CD8-positive, alpha-beta memory T cell (primary cell): ENCODE data around the gene RAD51B. TPM values are rescaled to one million over a fixed set of nuclear protein-coding genes. Genes with fewer than 3 reads are reported as not detected.

Experiments used
- CTCF ChIA-PET: fragments of 350-600 bp; sonication (Branson Sonifier 250); formaldehyde crosslinking; loops from one replicate; lab custom pipeline; 2021; ENCODE audit warnings: antibody characterized with exemption; lab: Charles Lee
- POLR2A ChIA-PET: fragments of 350-600 bp; sonication (Branson Sonifier 250); formaldehyde crosslinking; loops from one replicate; lab custom pipeline; 2021; ENCODE audit warnings: antibody characterized with exemption; lab: Charles Lee
- DNase-seq, 5 donors: peaks; one replicate each; pipeline versions ENCODE4 v3.0.0 to v3.0.0-alpha.2; 2020 to 2022; ENCODE audit warnings: mixed read lengths in 1 of 5
- H3K27ac ChIP-seq: one replicate; pipeline ENCODE4 v1.7.0; 2013; ENCODE audit warnings: low read depth, mild to moderate bottlenecking, low read length, moderate library complexity
- H3K27me3 ChIP-seq: 2 replicates; pipeline ENCODE4 v1.7.0; 2013; ENCODE audit warnings: low read length, mild to moderate bottlenecking; ENCODE audit not compliant: insufficient read depth, poor library complexity, severe bottlenecking
- H3K36me3 ChIP-seq: 2 replicates; pipeline ENCODE4 v1.7.0; 2013; ENCODE audit warnings: mild to moderate bottlenecking, low read length, moderate library complexity; ENCODE audit not compliant: insufficient read depth
- H3K4me1 ChIP-seq: 2 replicates; pipeline ENCODE4 v1.7.0; 2013; ENCODE audit warnings: mild to moderate bottlenecking, low read length, moderate library complexity; ENCODE audit not compliant: insufficient read depth
- H3K4me3 ChIP-seq: 2 replicates; pipeline ENCODE4 v1.7.0; 2013; ENCODE audit warnings: mild to moderate bottlenecking, low read length
- H3K9me3 ChIP-seq: 2 replicates; pipeline ENCODE4 v1.7.0; 2013; ENCODE audit warnings: mild to moderate bottlenecking, low read length
- H3K27ac Mint-ChIP-seq, 8 donors: one replicate each; pipeline ENCODE4 v1.8.0; 2020 to 2021; ENCODE audit warnings: mixed read lengths in 8 of 8, mild to moderate bottlenecking in 6 of 8, inconsistent platforms in 3 of 8, moderate library complexity in 3 of 8
- H3K27me3 Mint-ChIP-seq, 2 donors: one replicate each; pipeline ENCODE4 v1.8.0; 2020 to 2021; ENCODE audit warnings: mixed read lengths in 2 of 2, mild to moderate bottlenecking in 1 of 2, moderate library complexity in 1 of 2
- H3K36me3 Mint-ChIP-seq, 3 donors: one replicate each; pipeline ENCODE4 v1.8.0; 2020 to 2021; ENCODE audit warnings: mixed read lengths in 3 of 3, inconsistent platforms in 1 of 3, mild to moderate bottlenecking in 1 of 3
- H3K4me1 Mint-ChIP-seq, 3 donors: one replicate each; pipeline ENCODE4 v1.8.0; 2020 to 2021; ENCODE audit warnings: mixed read lengths in 3 of 3, inconsistent platforms in 1 of 3, mild to moderate bottlenecking in 1 of 3
- H3K4me3 Mint-ChIP-seq, 7 donors: one replicate each; pipeline ENCODE4 v1.8.0; 2020 to 2021; ENCODE audit warnings: mixed read lengths in 7 of 7, mild to moderate bottlenecking in 6 of 7, moderate library complexity in 4 of 7, inconsistent platforms in 2 of 7
- H3K9me3 Mint-ChIP-seq, 5 donors: one replicate each; pipeline ENCODE4 v1.8.0; 2020 to 2022; ENCODE audit warnings: mixed read lengths in 5 of 5, mild to moderate bottlenecking in 3 of 5, moderate library complexity in 2 of 5, inconsistent platforms in 1 of 5
- polyA plus RNA-seq: library from polyadenylated mRNA; unstranded; fragments of 300-500 nt; fragmentation: Illumina TruSeq; gene quantifications from one replicate; pipeline ENCODE4 v1.2.3, GENCODE V29; 2021
- total RNA-seq, 2 experiments: library from RNA; stranded (reverse); gene quantifications; one replicate each; pipeline ENCODE4 v1.2.3, GENCODE V29; 2021

The RAD51B gene
- total and polyA plus RNA-seq, 3 experiments from 2014 or later, result 15.7 to 22.9 (median 17.4) TPM

DNA sequence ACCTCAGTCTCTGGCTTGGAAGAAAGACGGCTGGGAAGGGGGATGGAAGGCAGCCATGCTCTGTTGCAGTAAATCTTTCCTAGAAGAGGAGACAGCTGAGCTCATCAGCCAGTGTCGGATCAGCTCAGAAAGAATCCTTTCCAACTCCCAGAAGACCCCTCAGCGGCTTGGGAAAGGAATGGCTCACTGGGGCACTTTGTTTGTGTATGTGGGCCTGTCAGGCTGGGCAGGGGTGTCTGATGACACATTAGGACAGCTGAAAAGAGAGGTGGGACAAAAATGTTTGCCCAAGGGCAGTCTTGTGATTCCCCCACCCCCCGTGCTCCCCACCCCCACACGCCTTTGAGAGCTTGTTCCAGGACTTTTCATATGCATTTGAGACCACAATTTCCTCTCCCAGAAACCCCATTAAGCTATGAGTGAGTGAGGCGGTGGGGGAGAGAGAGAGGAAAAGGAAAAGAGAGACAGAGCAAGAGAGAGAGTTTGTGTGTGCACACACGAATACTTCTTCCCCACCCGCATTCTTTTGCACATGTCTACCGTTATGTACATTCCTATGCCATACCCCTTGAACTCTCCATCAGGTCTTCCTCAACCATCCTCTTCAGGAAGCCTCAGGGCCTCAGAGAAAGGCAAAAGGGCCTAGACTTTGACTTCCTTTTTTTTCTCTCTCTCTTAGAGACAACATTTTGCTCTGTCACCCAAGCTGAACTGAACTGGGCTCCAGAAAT is 774.4 kb downstream of the RAD51B start:
- no peak overlapping the region for H3K27ac ChIP-seq
- no peak overlapping the region for H3K4me3 Mint-ChIP-seq
- no peaks in the 10 kb centered on the region for H3K9me3 ChIP-seq
- H3K4me1 ChIP-seq, result no peaks in the 10 kb centered on the region
- peaks cover 5 to 12% (median 8%) of the 10 kb centered on the region in 3 donors for H3K4me1 Mint-ChIP-seq
- H3K36me3 ChIP-seq, result no peaks in the 10 kb centered on the region
- H3K4me3 ChIP-seq, result no peak overlapping the region
- peak overlapping the region in 6 of 8 donors; percentile 9 to 89 (median 76) for H3K27ac Mint-ChIP-seq
- no peak for DNase-seq
- no peaks in the 10 kb centered on the region for H3K27me3 Mint-ChIP-seq
- no peaks in the 10 kb centered on the region for H3K9me3 Mint-ChIP-seq
- H3K36me3 Mint-ChIP-seq, result peaks cover 0 to 1% (median 0%) of the 10 kb centered on the region in 3 donors
- CTCF ChIA-PET, result interaction anchor here (1.5 kb wide), 1 partner anchor 14 kb away, joined by 3 read pairs; no protein-coding TSS in a partner anchor
- no peaks in the 10 kb centered on the region for H3K27me3 ChIP-seq
- POLR2A ChIA-PET, result no interaction called here

DNA sequence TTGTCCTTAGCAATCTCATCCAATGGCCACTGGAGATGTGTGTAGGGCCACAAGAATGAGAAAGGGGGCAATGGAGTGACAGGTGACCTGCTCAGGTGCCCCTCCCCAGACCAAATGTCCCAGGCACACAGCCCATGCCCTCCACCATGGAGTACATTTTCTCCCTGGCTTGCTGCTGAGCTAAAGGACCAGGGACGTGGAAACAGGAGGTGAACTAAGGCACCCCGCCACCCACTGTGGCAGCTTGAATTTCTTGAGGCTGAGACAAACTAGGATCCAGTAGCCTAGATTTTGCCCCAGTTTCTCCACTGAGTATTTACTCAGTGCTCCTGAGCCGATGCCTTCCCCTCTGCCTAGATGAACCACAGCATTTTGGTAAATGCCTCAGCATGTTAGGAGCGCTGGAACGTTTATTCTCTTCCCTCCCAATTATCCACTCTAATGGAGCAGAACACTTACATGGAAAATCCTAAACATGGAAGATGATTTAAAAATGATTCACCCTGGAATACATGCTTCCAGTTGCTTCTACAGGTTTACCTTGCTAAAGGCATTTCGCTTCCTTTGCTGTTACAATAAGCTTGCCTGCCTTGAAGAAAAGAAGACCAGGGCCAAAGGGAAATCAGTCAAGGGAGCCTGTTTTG is 775.3 kb downstream of the RAD51B start:
- Histone ChIP-seq H3K27ac (no peak overlapping the region), H3K4me1 (no peaks in the 10 kb centered on the region), H3K9me3 (no peaks in the 10 kb centered on the region), H3K36me3 (no peaks in the 10 kb centered on the region), H3K27me3 (no peaks in the 10 kb centered on the region), H3K4me3 (no peak overlapping the region)
- H3K9me3 Mint-ChIP-seq, result no peaks in the 10 kb centered on the region
- no peak for DNase-seq
- H3K27ac Mint-ChIP-seq, result no peak overlapping the region
- POLR2A ChIA-PET, result no interaction called here
- no peak overlapping the region for H3K4me3 Mint-ChIP-seq
- peaks cover 5 to 10% (median 8%) of the 10 kb centered on the region in 3 donors for H3K4me1 Mint-ChIP-seq
- H3K36me3 Mint-ChIP-seq, result peaks cover 0 to 1% (median 0%) of the 10 kb centered on the region in 3 donors
- CTCF ChIA-PET, result no interaction called here
- no peaks in the 10 kb centered on the region for H3K27me3 Mint-ChIP-seq

DNA sequence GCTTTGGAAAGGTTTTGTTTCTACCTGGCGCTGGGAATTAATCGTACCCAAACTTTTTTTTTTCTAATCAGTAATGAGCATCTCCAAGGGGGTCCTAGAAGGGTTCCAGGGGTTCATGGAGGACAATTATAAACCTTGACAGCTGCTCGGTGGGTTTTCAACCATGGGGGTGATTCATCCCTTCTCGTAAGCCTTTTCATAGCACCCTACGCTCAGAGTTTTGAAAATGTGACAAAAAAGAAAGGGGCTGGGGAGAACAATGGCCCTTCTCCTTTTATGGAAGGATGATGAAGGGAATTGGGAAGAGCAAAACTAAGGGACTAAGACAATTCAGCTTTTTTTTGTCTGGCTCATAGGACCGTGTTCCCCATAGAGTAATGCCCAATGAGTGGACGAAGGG is 776.6 kb downstream of the RAD51B start:
- Mint-ChIP-seq H3K4me3 (no peak overlapping the region), H3K4me1 (peaks cover 5 to 9% (median 8%) of the 10 kb centered on the region in 3 donors), H3K9me3 (no peaks in the 10 kb centered on the region), H3K27ac (no peak overlapping the region), H3K27me3 (no peaks in the 10 kb centered on the region), H3K36me3 (peaks cover 0 to 1% (median 0%) of the 10 kb centered on the region in 3 donors)
- ChIA-PET POLR2A (no interaction called here), CTCF (no interaction called here)
- Histone ChIP-seq H3K4me3 (no peak overlapping the region), H3K27ac (no peak overlapping the region), H3K4me1 (no peaks in the 10 kb centered on the region), H3K36me3 (no peaks in the 10 kb centered on the region), H3K27me3 (no peaks in the 10 kb centered on the region), H3K9me3 (no peaks in the 10 kb centered on the region)
- DNase-seq, result no peak

DNA sequence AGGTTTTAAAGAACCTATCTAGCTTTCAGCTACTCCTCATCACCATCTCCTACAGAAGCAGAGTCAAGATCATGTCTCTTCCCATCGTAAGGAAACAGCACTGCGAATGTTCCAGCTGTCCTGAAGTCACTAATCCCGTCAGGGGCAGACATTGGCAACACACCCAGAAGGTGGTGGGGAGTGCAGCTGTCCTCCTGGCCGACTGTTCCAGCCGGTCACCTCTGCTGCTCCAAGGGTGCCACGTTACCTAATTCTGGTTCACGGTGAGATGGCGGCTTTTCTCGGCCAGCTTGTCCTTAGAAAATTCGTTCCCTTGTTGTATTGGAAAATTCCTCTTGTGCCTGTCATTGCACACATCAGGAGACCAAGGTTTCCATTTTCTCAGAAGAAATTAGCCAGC is 777.1 kb downstream of the RAD51B start:
- Histone ChIP-seq H3K36me3 (no peaks in the 10 kb centered on the region), H3K4me3 (no peak overlapping the region), H3K9me3 (no peaks in the 10 kb centered on the region), H3K4me1 (no peaks in the 10 kb centered on the region), H3K27me3 (no peaks in the 10 kb centered on the region), H3K27ac (no peak overlapping the region)
- peaks cover 0 to 1% (median 0%) of the 10 kb centered on the region in 3 donors for H3K36me3 Mint-ChIP-seq
- H3K27ac Mint-ChIP-seq, result no peak overlapping the region
- H3K4me3 Mint-ChIP-seq, result no peak overlapping the region
- POLR2A ChIA-PET, result no interaction called here
- H3K27me3 Mint-ChIP-seq, result no peaks in the 10 kb centered on the region
- DNase-seq, result no peak
- CTCF ChIA-PET, result no interaction called here
- H3K4me1 Mint-ChIP-seq, result peaks cover 5 to 9% (median 8%) of the 10 kb centered on the region in 3 donors
- H3K9me3 Mint-ChIP-seq, result no peaks in the 10 kb centered on the region

DNA sequence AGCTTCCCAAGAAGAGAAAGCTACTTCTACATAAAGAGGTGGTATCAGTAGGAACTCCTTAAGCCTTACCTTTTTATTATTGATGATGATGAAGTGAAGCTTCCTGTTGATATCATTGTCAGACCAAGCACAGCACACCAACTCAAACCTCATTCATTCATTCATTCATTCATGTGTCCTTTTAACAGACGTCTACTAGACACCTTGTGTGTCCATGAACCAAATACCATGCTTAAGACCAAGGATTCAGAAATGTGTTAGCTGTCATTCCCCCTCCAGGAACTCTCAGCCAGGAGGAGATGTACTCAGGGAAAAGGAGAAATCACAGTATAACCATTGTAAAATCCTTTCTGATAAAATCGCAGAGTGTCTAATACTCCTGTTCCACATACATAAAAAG is 778.5 kb downstream of the RAD51B start:
- DNase-seq, result no peak
- Mint-ChIP-seq H3K27ac (no peak overlapping the region), H3K4me3 (no peak overlapping the region), H3K27me3 (no peaks in the 10 kb centered on the region), H3K9me3 (no peaks in the 10 kb centered on the region), H3K4me1 (peaks cover 5 to 9% (median 8%) of the 10 kb centered on the region in 3 donors), H3K36me3 (no peaks in the 10 kb centered on the region)
- H3K36me3 ChIP-seq, result no peaks in the 10 kb centered on the region
- H3K27me3 ChIP-seq, result no peaks in the 10 kb centered on the region
- no peaks in the 10 kb centered on the region for H3K9me3 ChIP-seq
- ChIA-PET CTCF (interaction anchor here (1.5 kb wide), 1 partner anchor 191 kb away, joined by 4 read pairs; no protein-coding TSS in a partner anchor), POLR2A (no interaction called here)
- H3K4me1 ChIP-seq, result no peaks in the 10 kb centered on the region
- H3K27ac ChIP-seq, result no peak overlapping the region
- no peak overlapping the region for H3K4me3 ChIP-seq

DNA sequence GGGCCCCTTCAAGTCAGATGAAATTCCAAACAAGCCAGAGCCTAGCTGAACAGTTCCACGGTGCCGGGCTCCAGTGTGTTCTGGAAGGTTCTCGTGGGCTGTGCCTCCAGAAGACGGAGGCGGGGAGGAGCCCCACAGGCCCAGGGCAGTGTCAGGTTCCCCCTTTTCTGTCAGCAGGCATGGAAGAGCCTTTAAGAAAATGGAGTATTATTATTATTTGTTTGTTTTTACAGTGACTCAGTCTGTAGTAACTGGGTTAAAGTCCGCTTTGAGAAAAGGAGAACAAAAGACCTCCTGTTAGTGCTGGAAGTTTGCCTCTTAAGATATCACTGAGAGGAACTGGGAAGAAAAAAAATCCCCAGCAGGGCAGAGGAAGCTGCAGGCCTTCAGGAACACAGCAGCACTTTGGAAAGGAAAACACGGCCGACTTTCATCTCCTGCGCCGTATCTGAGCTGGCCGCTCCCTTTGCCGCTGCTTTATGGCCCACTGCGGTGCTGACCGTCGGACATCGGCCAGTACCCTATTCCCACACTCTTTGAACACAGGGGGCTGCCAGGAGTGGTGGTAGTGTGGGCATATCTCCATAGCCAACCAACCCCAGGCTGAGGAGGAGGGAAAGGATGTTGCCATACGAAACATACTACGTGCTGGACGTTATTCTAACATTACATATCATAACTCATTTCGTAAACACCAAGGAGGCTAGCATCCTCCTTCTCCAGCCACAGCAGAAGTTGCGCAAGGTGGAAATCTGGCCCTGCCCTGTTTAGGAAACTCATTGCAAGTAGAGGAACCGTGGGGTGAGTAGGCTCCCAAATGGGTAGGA is 779.3 kb downstream of the RAD51B start:
- peaks cover 5 to 7% (median 7%) of the 10 kb centered on the region in 3 donors for H3K4me1 Mint-ChIP-seq
- H3K4me3 Mint-ChIP-seq, result no peak overlapping the region
- no peaks in the 10 kb centered on the region for H3K36me3 ChIP-seq
- no peaks in the 10 kb centered on the region for H3K9me3 Mint-ChIP-seq
- no peaks in the 10 kb centered on the region for H3K27me3 ChIP-seq
- H3K9me3 ChIP-seq, result no peaks in the 10 kb centered on the region
- no peak for DNase-seq
- no peak overlapping the region for H3K27ac ChIP-seq
- H3K4me3 ChIP-seq, result no peak overlapping the region
- no peak overlapping the region for H3K27ac Mint-ChIP-seq
- H3K36me3 Mint-ChIP-seq, result no peaks in the 10 kb centered on the region
- no peaks in the 10 kb centered on the region for H3K4me1 ChIP-seq
- no peaks in the 10 kb centered on the region for H3K27me3 Mint-ChIP-seq
- POLR2A ChIA-PET, result no interaction called here
- CTCF ChIA-PET, result interaction anchor here (1.5 kb wide), 1 partner anchor 190 kb away, joined by 4 read pairs; no protein-coding TSS in a partner anchor

DNA sequence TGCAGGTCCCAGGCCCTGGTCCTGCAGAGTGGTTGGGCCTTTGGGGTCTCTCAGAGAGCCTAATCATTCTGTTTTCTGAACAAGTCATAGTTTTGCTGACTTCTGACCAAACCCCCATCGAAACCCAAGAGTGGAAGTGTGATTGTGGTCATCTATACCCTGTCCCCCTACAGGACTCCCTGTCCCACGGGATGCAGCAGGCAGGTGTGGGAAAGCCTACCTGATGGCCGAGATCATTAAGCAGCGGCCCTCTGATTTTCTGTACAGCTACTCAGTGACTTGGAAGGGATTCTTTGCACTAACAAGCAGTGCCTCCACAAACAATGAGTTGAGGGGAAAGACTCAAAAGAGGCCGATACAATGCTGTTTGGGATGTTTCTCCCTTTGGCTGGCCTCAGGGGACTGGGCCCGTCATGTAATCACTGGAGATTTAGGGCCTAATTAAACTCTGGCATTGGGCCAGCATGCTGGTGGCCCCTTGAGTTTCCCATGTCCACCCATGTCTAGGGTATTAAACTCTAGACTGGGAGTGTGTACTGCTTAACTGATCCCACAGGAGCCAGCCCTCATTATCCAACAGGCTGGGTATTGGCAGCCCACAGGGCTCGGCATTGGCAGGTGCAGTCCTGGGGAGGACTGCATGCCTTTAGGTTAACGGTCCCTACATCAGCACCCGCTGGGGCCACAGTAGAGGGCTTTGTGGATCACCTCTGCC is 780.5 kb downstream of the RAD51B start:
- Mint-ChIP-seq H3K27ac (no peak overlapping the region), H3K27me3 (no peaks in the 10 kb centered on the region), H3K9me3 (peaks cover 0 to 2% (median 0%) of the 10 kb centered on the region in 5 donors), H3K4me3 (no peak overlapping the region), H3K4me1 (no peaks in the 10 kb centered on the region), H3K36me3 (peaks cover 0 to 7% (median 0%) of the 10 kb centered on the region in 3 donors)
- ChIA-PET POLR2A (no interaction called here), CTCF (no interaction called here)
- H3K27ac ChIP-seq, result no peak overlapping the region
- no peaks in the 10 kb centered on the region for H3K27me3 ChIP-seq
- H3K9me3 ChIP-seq, result no peaks in the 10 kb centered on the region
- DNase-seq, result no peak
- H3K4me3 ChIP-seq, result no peak overlapping the region
- no peaks in the 10 kb centered on the region for H3K36me3 ChIP-seq
- H3K4me1 ChIP-seq, result no peaks in the 10 kb centered on the region
